ENCODE results near the gene DTNB. TPM values are rescaled to one million over a fixed set of nuclear protein-coding genes. Genes with fewer than 3 reads are reported as not detected.

Gene DTNB
- total RNA-seq, 1 experiment from 2014 or later: 19.6 TPM

DNA sequence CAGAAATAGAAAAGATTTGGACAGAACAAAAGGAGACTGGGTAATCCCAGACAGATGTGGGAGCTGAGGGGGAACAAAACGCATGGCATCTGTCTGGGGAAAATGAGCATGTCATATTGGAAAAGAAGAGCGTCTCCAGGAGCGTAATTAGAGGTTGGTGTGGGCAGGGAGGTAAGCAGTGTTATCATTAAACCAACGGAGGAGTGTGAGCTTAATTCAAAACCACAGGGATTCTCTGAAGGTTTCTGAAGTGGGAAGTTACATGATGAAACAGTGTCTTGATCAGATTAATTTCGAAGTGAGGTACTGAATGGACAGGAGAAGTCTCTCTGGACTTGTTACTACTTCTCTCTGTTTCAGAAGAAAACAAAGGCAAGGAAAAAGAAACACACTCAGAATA lies 53.3 kb downstream of the DTNB start:
- H3K27me3 ChIP-seq (replicated peaks; ENCODE audit: insufficient read depth, low read depth, low read length, poor library complexity): no peaks in the 10 kb centered on the region
- TF ChIP-seq EZH2 (IDR thresholded peaks at IDR 0.05; ENCODE audit: borderline replicate concordance, low read depth, low read length, poor library complexity, severe bottlenecking): no peak
- TF ChIP-seq, protein P1, sequence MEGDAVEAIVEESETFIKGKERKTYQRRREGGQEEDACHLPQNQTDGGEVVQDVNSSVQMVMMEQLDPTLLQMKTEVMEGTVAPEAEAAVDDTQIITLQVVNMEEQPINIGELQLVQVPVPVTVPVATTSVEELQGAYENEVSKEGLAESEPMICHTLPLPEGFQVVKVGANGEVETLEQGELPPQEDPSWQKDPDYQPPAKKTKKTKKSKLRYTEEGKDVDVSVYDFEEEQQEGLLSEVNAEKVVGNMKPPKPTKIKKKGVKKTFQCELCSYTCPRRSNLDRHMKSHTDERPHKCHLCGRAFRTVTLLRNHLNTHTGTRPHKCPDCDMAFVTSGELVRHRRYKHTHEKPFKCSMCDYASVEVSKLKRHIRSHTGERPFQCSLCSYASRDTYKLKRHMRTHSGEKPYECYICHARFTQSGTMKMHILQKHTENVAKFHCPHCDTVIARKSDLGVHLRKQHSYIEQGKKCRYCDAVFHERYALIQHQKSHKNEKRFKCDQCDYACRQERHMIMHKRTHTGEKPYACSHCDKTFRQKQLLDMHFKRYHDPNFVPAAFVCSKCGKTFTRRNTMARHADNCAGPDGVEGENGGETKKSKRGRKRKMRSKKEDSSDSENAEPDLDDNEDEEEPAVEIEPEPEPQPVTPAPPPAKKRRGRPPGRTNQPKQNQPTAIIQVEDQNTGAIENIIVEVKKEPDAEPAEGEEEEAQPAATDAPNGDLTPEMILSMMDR (conservative IDR thresholded peaks at IDR 0.05; ENCODE audit: low read depth, low read length): no peak
- CTCF ChIA-PET: no interaction called here
- no peak for DNase-seq (ENCODE audit: low spot score)
- POLR2A ChIA-PET (ENCODE audit: low non-redundant PET): no interaction called here
- H3K4me3 ChIP-seq (ENCODE audit: low read depth, low read length, poor library complexity, severe bottlenecking): no peak overlapping the region
- intact Hi-C loops (cut with micrococcal nuclease; ENCODE audit: unreplicated experiment): no loop called here
- H3K36me3 ChIP-seq (ENCODE audit: insufficient read depth, low read length, poor library complexity, severe bottlenecking): no peaks in the 10 kb centered on the region
- BruUV-seq (replicated peaks): no TSS peak
- no peak overlapping the region for H3K27ac ChIP-seq (ENCODE audit: low read depth, low read length, poor library complexity, severe bottlenecking)
- peaks cover 7% of the 10 kb centered on the region for H3K4me1 ChIP-seq (ENCODE audit: insufficient read depth, low read length, poor library complexity, severe bottlenecking)
- no peaks in the 10 kb centered on the region for H3K9me3 ChIP-seq (ENCODE audit: low read depth, low read length, poor library complexity, severe bottlenecking)

GRCh38 chr2:25619185-25619584 lies 54.2 kb downstream of the DTNB start:
- Histone ChIP-seq H3K36me3 (ENCODE audit: insufficient read depth, low read length, poor library complexity, severe bottlenecking) (no peaks in the 10 kb centered on the region), H3K4me3 (ENCODE audit: low read depth, low read length, poor library complexity, severe bottlenecking) (no peak overlapping the region), H3K27ac (ENCODE audit: low read depth, low read length, poor library complexity, severe bottlenecking) (no peak overlapping the region), H3K4me1 (ENCODE audit: insufficient read depth, low read length, poor library complexity, severe bottlenecking) (peaks cover 7% of the 10 kb centered on the region), H3K9me3 (ENCODE audit: low read depth, low read length, poor library complexity, severe bottlenecking) (no peaks in the 10 kb centered on the region), H3K27me3 (replicated peaks; ENCODE audit: insufficient read depth, low read depth, low read length, poor library complexity) (no peaks in the 10 kb centered on the region)
- no peak for TF ChIP-seq EZH2 (IDR thresholded peaks at IDR 0.05; ENCODE audit: borderline replicate concordance, low read depth, low read length, poor library complexity, severe bottlenecking)
- TF ChIP-seq, protein P1 (conservative IDR thresholded peaks at IDR 0.05; ENCODE audit: low read depth, low read length): no peak
- no TSS peak for BruUV-seq (replicated peaks)
- DNase-seq (ENCODE audit: low spot score): no peak
- CTCF ChIA-PET: no interaction called here
- intact Hi-C loops (cut with micrococcal nuclease; ENCODE audit: unreplicated experiment): no loop called here
- POLR2A ChIA-PET (ENCODE audit: low non-redundant PET): no interaction called here

- TF ChIP-seq EZH2 (IDR thresholded peaks at IDR 0.05; ENCODE audit: borderline replicate concordance, low read depth, low read length, poor library complexity, severe bottlenecking): no peak
- Histone ChIP-seq H3K27ac (ENCODE audit: low read depth, low read length, poor library complexity, severe bottlenecking) (no peak overlapping the region), H3K4me3 (ENCODE audit: low read depth, low read length, poor library complexity, severe bottlenecking) (no peak overlapping the region), H3K27me3 (replicated peaks; ENCODE audit: insufficient read depth, low read depth, low read length, poor library complexity) (no peaks in the 10 kb centered on the region), H3K36me3 (ENCODE audit: insufficient read depth, low read length, poor library complexity, severe bottlenecking) (no peaks in the 10 kb centered on the region), H3K9me3 (ENCODE audit: low read depth, low read length, poor library complexity, severe bottlenecking) (no peaks in the 10 kb centered on the region), H3K4me1 (ENCODE audit: insufficient read depth, low read length, poor library complexity, severe bottlenecking) (peaks cover 7% of the 10 kb centered on the region)
- no TSS peak for BruUV-seq (replicated peaks)
- intact Hi-C loops (cut with micrococcal nuclease; ENCODE audit: unreplicated experiment): no loop called here
- no peak for DNase-seq (ENCODE audit: low spot score)
- ChIA-PET CTCF (interaction anchor here (1.2 kb wide), 1 partner anchor 12 kb away, joined by 3 read pairs; no protein-coding TSS in a partner anchor), POLR2A (ENCODE audit: low non-redundant PET) (no interaction called here)
Observed at GRCh38 chr2:25618676-25619075, 54.7 kb downstream of the DTNB start.

DNA sequence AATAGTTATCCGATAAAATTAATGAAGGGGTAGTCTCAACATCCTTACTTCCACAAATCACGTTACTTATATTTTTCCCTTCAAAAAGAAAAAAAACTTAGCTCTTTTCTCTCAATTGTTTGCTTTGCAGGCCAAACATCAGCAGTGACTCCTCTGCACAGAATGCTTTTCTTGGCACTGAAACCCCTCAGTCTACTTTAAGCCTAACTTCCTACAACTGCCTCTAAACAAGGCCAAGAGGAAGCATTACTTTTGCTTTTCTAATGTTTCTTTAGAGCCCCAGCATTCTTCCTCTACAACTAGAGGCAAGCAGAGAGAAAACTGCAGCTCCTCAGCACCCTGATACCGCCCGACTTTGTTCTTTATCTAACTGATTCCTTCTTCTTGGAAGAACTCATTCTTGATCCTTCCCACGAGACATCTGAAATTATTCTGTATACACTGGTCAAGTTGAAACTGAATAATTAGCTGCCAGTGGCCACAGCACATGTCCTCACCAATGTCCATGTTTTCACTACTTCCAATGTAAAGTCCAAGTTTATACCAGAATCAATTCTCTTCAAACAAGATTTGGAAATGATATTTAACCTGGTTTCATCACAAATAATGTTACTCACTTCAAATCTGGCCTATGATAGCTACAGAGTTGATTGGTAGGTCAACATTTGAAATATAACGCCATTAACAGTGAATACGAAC lies 55.3 kb downstream of the DTNB start:
- no peaks in the 10 kb centered on the region for H3K27me3 ChIP-seq (replicated peaks; ENCODE audit: insufficient read depth, low read depth, low read length, poor library complexity)
- ChIA-PET CTCF (interaction anchor here (1.2 kb wide), 1 partner anchor 11 kb away, joined by 3 read pairs; no protein-coding TSS in a partner anchor), POLR2A (ENCODE audit: low non-redundant PET) (no interaction called here)
- H3K4me1 ChIP-seq (ENCODE audit: insufficient read depth, low read length, poor library complexity, severe bottlenecking): peaks cover 7% of the 10 kb centered on the region
- no peaks in the 10 kb centered on the region for H3K9me3 ChIP-seq (ENCODE audit: low read depth, low read length, poor library complexity, severe bottlenecking)
- intact Hi-C loops (cut with micrococcal nuclease; ENCODE audit: unreplicated experiment): no loop called here
- no peak overlapping the region for H3K27ac ChIP-seq (ENCODE audit: low read depth, low read length, poor library complexity, severe bottlenecking)
- no TSS peak for BruUV-seq (replicated peaks)
- H3K4me3 ChIP-seq (ENCODE audit: low read depth, low read length, poor library complexity, severe bottlenecking): no peak overlapping the region
- TF ChIP-seq, protein P1 (conservative IDR thresholded peaks at IDR 0.05; ENCODE audit: low read depth, low read length): no peak
- no peak for TF ChIP-seq EZH2 (IDR thresholded peaks at IDR 0.05; ENCODE audit: borderline replicate concordance, low read depth, low read length, poor library complexity, severe bottlenecking)
- no peaks in the 10 kb centered on the region for H3K36me3 ChIP-seq (ENCODE audit: insufficient read depth, low read length, poor library complexity, severe bottlenecking)
- DNase-seq (ENCODE audit: low spot score): no peak

All from A673 (cell line).